ENCODE results near the gene TACC2. TPM values are rescaled to one million over a fixed set of nuclear protein-coding genes. Genes with fewer than 3 reads are reported as not detected.

Gene TACC2
- total and polyA plus RNA-seq, 9 of the 15 experiments (the other 6 are each of a cell fraction or from before 2014, with no cell fraction given), result under 0.01 to 0.35 (median 0.03) TPM; not detected in 6

DNA sequence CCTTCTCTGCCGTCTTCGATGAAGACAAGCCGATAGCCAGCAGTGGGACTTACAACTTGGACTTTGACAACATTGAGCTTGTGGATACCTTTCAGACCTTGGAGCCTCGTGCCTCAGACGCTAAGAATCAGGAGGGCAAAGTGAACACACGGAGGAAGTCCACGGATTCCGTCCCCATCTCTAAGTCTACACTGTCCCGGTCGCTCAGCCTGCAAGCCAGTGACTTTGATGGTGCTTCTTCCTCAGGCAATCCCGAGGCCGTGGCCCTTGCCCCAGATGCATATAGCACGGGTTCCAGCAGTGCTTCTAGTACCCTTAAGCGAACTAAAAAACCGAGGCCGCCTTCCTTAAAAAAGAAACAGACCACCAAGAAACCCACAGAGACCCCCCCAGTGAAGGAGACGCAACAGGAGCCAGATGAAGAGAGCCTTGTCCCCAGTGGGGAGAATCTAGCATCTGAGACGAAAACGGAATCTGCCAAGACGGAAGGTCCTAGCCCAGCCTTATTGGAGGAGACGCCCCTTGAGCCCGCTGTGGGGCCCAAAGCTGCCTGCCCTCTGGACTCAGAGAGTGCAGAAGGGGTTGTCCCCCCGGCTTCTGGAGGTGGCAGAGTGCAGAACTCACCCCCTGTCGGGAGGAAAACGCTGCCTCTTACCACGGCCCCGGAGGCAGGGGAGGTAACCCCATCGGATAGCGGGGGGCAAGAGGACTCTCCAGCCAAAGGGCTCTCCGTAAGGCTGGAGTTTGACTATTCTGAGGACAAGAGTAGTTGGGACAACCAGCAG lies 221.7 kb downstream of the TACC2 start:
- H3K9me1 ChIP-seq (ENCODE audit: control insufficient read depth, insufficient read depth, low read length), result no peaks in the 10 kb centered on the region
- TF ChIP-seq, protein P1, sequence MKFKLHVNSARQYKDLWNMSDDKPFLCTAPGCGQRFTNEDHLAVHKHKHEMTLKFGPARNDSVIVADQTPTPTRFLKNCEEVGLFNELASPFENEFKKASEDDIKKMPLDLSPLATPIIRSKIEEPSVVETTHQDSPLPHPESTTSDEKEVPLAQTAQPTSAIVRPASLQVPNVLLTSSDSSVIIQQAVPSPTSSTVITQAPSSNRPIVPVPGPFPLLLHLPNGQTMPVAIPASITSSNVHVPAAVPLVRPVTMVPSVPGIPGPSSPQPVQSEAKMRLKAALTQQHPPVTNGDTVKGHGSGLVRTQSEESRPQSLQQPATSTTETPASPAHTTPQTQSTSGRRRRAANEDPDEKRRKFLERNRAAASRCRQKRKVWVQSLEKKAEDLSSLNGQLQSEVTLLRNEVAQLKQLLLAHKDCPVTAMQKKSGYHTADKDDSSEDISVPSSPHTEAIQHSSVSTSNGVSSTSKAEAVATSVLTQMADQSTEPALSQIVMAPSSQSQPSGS (CRISPR knock-in tag; IDR thresholded peaks at IDR 0.05), result no peak
- TF ChIP-seq LARP7 (IDR thresholded peaks at IDR 0.05) (no peak), XRCC5 (IDR thresholded peaks at IDR 0.05; ENCODE audit: low read depth, low read length) (no peak)
- H3K4me2 ChIP-seq (ENCODE audit: insufficient read depth, low read length), result no peak overlapping the region
- H3K9me3 ChIP-seq (replicated peaks; ENCODE audit: control insufficient read depth, insufficient read depth, low read depth, low read length), result no peaks in the 10 kb centered on the region
- ChIA-PET POLR2A (interaction anchor here (0.7 to 1.1 kb wide), 2 partner anchors 24 to 36 kb away, joined by 3 read pairs; no protein-coding TSS in a partner anchor), CTCF (ENCODE audit: low intra/inter-chr PET ratio) (no interaction called here)
- peaks cover 5 to 50% of the 10 kb centered on the region in 2 experiments; a peak in 4 of 5 replicates for H3K27me3 ChIP-seq (ENCODE audit: control insufficient read depth in 2 of 2, insufficient read depth in 2 of 2, low read length in 2 of 2)
- 2% methylated on average over 23 of the region's 30 CpGs for WGBS (ENCODE audit: insufficient coverage, low coverage, missing lambda C conversion rate)
- BruUV-seq (replicated peaks), result no TSS peak
- no peaks in the 10 kb centered on the region for H3K4me1 ChIP-seq (replicated peaks in 1 of 2; ENCODE audit: control insufficient read depth in 2 of 2, insufficient read depth in 2 of 2, low read length in 2 of 2)
- no peak overlapping the region for H3K4me3 ChIP-seq
- intact Hi-C loops (cut with micrococcal nuclease), result no loop called here
- H3K9ac ChIP-seq (ENCODE audit: insufficient read depth in 1 of 2, low read depth in 2 of 2, low read length in 2 of 2), result no peak overlapping the region
- H4K20me1 ChIP-seq (replicated peaks; ENCODE audit: control insufficient read depth, insufficient read depth, low read length), result no peaks in the 10 kb centered on the region; the same call in 1 of the 2 replicates
- H3K27ac ChIP-seq (ENCODE audit: extremely low read depth, low read depth, low read length), result no peak overlapping the region
- FAIRE-seq, result no peak
- no peak overlapping the region for H2AFZ ChIP-seq (ENCODE audit: low read depth, low read length)
- H3K36me3 ChIP-seq (ENCODE audit: control insufficient read depth, insufficient read depth, low read length), result no peaks in the 10 kb centered on the region
- in situ Hi-C loops (cut with MboI), result no loop called here
- H3K79me2 ChIP-seq (ENCODE audit: control insufficient read depth, insufficient read depth, low read length), result no peaks in the 10 kb centered on the region
- no peak for DNase-seq (ENCODE audit: extremely low read depth in 1 of 4, low spot score in 3 of 4)
- no peak for ATAC-seq

DNA sequence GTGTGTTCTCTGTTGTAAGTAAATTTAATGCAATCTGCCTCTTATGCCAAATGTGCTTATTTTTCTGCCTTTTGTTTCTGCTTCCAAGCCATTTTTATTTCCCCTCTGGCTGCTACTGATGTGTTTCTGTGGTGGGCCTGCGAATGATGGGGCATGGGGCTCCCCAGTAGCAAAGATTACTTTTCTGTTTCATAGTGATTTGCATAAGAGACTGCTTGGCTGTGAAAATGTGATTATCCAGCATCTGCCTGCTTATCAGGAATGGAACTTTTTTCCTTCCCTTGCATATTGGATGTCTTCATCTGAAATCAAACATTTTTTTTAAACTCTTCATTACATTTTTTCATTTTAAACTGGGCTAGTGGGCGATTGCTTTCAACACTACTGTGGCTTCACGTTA lies 224.4 kb downstream of the TACC2 start:
- no peak overlapping the region for H3K27ac ChIP-seq (ENCODE audit: extremely low read depth, low read depth, low read length)
- no peak for DNase-seq (ENCODE audit: extremely low read depth in 1 of 4, low spot score in 3 of 4)
- no peak for ATAC-seq
- H3K27me3 ChIP-seq (ENCODE audit: control insufficient read depth in 2 of 2, insufficient read depth in 2 of 2, low read length in 2 of 2), result peaks cover 5 to 52% of the 10 kb centered on the region in 2 experiments; a peak in 4 of 5 replicates
- no peak overlapping the region for H3K4me3 ChIP-seq
- no peaks in the 10 kb centered on the region for H3K79me2 ChIP-seq (ENCODE audit: control insufficient read depth, insufficient read depth, low read length)
- no peaks in the 10 kb centered on the region for H3K4me1 ChIP-seq (replicated peaks in 1 of 2; ENCODE audit: control insufficient read depth in 2 of 2, insufficient read depth in 2 of 2, low read length in 2 of 2)
- no peak overlapping the region for H2AFZ ChIP-seq (ENCODE audit: low read depth, low read length)
- intact Hi-C loops (cut with micrococcal nuclease), result no loop called here
- no TSS peak for BruUV-seq (replicated peaks)
- in situ Hi-C loops (cut with MboI), result no loop called here
- WGBS (ENCODE audit: insufficient coverage, low coverage, missing lambda C conversion rate), result 0% methylated on average over 3 of the region's 3 CpGs
- ChIA-PET POLR2A (no interaction called here), CTCF (ENCODE audit: low intra/inter-chr PET ratio) (no interaction called here)
- no peak overlapping the region for H3K4me2 ChIP-seq (ENCODE audit: insufficient read depth, low read length)
- H3K36me3 ChIP-seq (ENCODE audit: control insufficient read depth, insufficient read depth, low read length), result no peaks in the 10 kb centered on the region
- no peak for FAIRE-seq
- H3K9me3 ChIP-seq (replicated peaks; ENCODE audit: control insufficient read depth, insufficient read depth, low read depth, low read length), result no peaks in the 10 kb centered on the region
- H3K9me1 ChIP-seq (ENCODE audit: control insufficient read depth, insufficient read depth, low read length), result no peaks in the 10 kb centered on the region
- H4K20me1 ChIP-seq (replicated peaks; ENCODE audit: control insufficient read depth, insufficient read depth, low read length), result no peaks in the 10 kb centered on the region; the same call in 1 of the 2 replicates
- no peak overlapping the region for H3K9ac ChIP-seq (ENCODE audit: insufficient read depth in 1 of 2, low read depth in 2 of 2, low read length in 2 of 2)
- TF ChIP-seq, protein P2, sequence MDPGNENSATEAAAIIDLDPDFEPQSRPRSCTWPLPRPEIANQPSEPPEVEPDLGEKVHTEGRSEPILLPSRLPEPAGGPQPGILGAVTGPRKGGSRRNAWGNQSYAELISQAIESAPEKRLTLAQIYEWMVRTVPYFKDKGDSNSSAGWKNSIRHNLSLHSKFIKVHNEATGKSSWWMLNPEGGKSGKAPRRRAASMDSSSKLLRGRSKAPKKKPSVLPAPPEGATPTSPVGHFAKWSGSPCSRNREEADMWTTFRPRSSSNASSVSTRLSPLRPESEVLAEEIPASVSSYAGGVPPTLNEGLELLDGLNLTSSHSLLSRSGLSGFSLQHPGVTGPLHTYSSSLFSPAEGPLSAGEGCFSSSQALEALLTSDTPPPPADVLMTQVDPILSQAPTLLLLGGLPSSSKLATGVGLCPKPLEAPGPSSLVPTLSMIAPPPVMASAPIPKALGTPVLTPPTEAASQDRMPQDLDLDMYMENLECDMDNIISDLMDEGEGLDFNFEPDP (CRISPR knock-in tag; IDR thresholded peaks at IDR 0.05), result no peak
- TF ChIP-seq SIN3B (IDR thresholded peaks at IDR 0.05; ENCODE audit: low read depth) (no peak), CBX5 (IDR thresholded peaks at IDR 0.05; ENCODE audit: borderline replicate concordance, low read depth) (no peak), C11orf30 (IDR thresholded peaks at IDR 0.05; ENCODE audit: low read depth) (no peak), PCBP1 (IDR thresholded peaks at IDR 0.05; ENCODE audit: low read depth, low read length, poor library complexity, severe bottlenecking) (no peak), PTRF (tag; IDR thresholded peaks at IDR 0.05) (no peak)
- TF ChIP-seq, protein P3, sequence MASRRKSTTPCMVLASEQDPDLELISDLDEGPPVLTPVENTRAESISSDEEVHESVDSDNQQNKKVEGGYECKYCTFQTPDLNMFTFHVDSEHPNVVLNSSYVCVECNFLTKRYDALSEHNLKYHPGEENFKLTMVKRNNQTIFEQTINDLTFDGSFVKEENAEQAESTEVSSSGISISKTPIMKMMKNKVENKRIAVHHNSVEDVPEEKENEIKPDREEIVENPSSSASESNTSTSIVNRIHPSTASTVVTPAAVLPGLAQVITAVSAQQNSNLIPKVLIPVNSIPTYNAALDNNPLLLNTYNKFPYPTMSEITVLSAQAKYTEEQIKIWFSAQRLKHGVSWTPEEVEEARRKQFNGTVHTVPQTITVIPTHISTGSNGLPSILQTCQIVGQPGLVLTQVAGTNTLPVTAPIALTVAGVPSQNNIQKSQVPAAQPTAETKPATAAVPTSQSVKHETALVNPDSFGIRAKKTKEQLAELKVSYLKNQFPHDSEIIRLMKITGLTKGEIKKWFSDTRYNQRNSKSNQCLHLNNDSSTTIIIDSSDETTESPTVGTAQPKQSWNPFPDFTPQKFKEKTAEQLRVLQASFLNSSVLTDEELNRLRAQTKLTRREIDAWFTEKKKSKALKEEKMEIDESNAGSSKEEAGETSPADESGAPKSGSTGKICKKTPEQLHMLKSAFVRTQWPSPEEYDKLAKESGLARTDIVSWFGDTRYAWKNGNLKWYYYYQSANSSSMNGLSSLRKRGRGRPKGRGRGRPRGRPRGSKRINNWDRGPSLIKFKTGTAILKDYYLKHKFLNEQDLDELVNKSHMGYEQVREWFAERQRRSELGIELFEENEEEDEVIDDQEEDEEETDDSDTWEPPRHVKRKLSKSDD (conservative IDR thresholded peaks at IDR 0.05; ENCODE audit: low read length), result no peak
